ENCODE data around the gene HDAC4.

GRCh38 chr2:239273280-239274234 lies 127.3 kb downstream of the HDAC4 start:
- TF ChIP-seq, protein P1, sequence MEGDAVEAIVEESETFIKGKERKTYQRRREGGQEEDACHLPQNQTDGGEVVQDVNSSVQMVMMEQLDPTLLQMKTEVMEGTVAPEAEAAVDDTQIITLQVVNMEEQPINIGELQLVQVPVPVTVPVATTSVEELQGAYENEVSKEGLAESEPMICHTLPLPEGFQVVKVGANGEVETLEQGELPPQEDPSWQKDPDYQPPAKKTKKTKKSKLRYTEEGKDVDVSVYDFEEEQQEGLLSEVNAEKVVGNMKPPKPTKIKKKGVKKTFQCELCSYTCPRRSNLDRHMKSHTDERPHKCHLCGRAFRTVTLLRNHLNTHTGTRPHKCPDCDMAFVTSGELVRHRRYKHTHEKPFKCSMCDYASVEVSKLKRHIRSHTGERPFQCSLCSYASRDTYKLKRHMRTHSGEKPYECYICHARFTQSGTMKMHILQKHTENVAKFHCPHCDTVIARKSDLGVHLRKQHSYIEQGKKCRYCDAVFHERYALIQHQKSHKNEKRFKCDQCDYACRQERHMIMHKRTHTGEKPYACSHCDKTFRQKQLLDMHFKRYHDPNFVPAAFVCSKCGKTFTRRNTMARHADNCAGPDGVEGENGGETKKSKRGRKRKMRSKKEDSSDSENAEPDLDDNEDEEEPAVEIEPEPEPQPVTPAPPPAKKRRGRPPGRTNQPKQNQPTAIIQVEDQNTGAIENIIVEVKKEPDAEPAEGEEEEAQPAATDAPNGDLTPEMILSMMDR (optimal IDR thresholded peaks at IDR 0.05 in 1 of 3, IDR thresholded peaks at IDR 0.05 in 1 of 3, conservative IDR thresholded peaks at IDR 0.05 in 1 of 3; ENCODE audit: extremely low read depth in 1 of 3, insufficient read depth in 2 of 3, low read length in 3 of 3): no peak
- no peak for TF ChIP-seq EZH2 (IDR thresholded peaks at IDR 0.05; ENCODE audit: low read length)
